Measurements from ENCODE around the gene RGS7BP. TPM values are rescaled to one million over a fixed set of nuclear protein-coding genes. Genes with fewer than 3 reads are reported as not detected.

Gene RGS7BP
- total and polyA plus RNA-seq, 4 donors = 0.04 to 3.3 (median 1.4) TPM

GRCh38 chr5:64575561-64575960 is 69.7 kb downstream of the RGS7BP start:
- no peak overlapping the region for H3K27ac ChIP-seq (ENCODE audit: low read depth in 1 of 2, low read length in 1 of 2)
- H3K36me3 ChIP-seq (ENCODE audit: control insufficient read depth in 4 of 4, insufficient read depth in 4 of 4, low read length in 4 of 4) = peaks cover 0 to 2% (median 0%) of the 10 kb centered on the region in 4 donors
- no peak overlapping the region for H3K4me3 ChIP-seq
- TF ChIP-seq CTCF (IDR thresholded peaks at IDR 0.05; ENCODE audit: control extremely low read depth, extremely low read depth) = no peak
- H3K4me1 ChIP-seq (ENCODE audit: control insufficient read depth in 5 of 5, insufficient read depth in 5 of 5, low read length in 5 of 5) = peaks cover 0 to 7% (median 0%) of the 10 kb centered on the region in 5 donors
- no peak overlapping the region for H3K9ac ChIP-seq (ENCODE audit: insufficient read depth in 1 of 2, low read length in 2 of 2)
- DNase-seq = no peak
- no peaks in the 10 kb centered on the region for H3K27me3 ChIP-seq (ENCODE audit: control insufficient read depth in 3 of 3, insufficient read depth in 3 of 3, low read length in 2 of 3)
- ATAC-seq (ENCODE audit: insufficient read depth, low FRiP score) = no peak
- WGBS, 2 donors = 82 to 86% methylated on average over 5 of the region's 5 CpGs
- H3K9me3 ChIP-seq (ENCODE audit: control insufficient read depth in 4 of 4, insufficient read depth in 3 of 4, low read length in 3 of 4) = no peaks in the 10 kb centered on the region

- TF ChIP-seq CTCF (IDR thresholded peaks at IDR 0.05; ENCODE audit: control extremely low read depth, extremely low read depth) = no peak
- peaks cover 0 to 2% (median 0%) of the 10 kb centered on the region in 4 donors for H3K36me3 ChIP-seq (ENCODE audit: control insufficient read depth in 4 of 4, insufficient read depth in 4 of 4, low read length in 4 of 4)
- H3K4me1 ChIP-seq (ENCODE audit: control insufficient read depth in 5 of 5, insufficient read depth in 5 of 5, low read length in 5 of 5) = peaks cover 0 to under 1% (median 0%) of the 10 kb centered on the region in 5 donors
- ATAC-seq (ENCODE audit: insufficient read depth, low FRiP score) (no peak), DNase-seq (no peak)
- 70 to 81% methylated on average over 2 of the region's 2 CpGs for WGBS, 2 donors
- no peaks in the 10 kb centered on the region for H3K9me3 ChIP-seq (ENCODE audit: control insufficient read depth in 4 of 4, insufficient read depth in 3 of 4, low read length in 3 of 4)
- no peak overlapping the region for H3K9ac ChIP-seq (ENCODE audit: insufficient read depth in 1 of 2, low read length in 2 of 2)
- H3K27me3 ChIP-seq (ENCODE audit: control insufficient read depth in 3 of 3, insufficient read depth in 3 of 3, low read length in 2 of 3) = no peaks in the 10 kb centered on the region
- no peak overlapping the region for H3K4me3 ChIP-seq
- H3K27ac ChIP-seq (ENCODE audit: low read depth in 1 of 2, low read length in 1 of 2) = no peak overlapping the region
Measured at GRCh38 chr5:64576250-64576649, 70.4 kb downstream of the RGS7BP start.

GRCh38 chr5:64585646-64586045 is 79.8 kb downstream of the RGS7BP start:
- Histone ChIP-seq H3K9ac (ENCODE audit: insufficient read depth in 1 of 2, low read length in 2 of 2) (no peak overlapping the region), H3K9me3 (ENCODE audit: control insufficient read depth in 4 of 4, insufficient read depth in 3 of 4, low read length in 3 of 4) (no peaks in the 10 kb centered on the region), H3K4me1 (ENCODE audit: control insufficient read depth in 5 of 5, insufficient read depth in 5 of 5, low read length in 5 of 5) (peaks cover 0 to 11% (median 2%) of the 10 kb centered on the region in 5 donors), H3K36me3 (ENCODE audit: control insufficient read depth in 4 of 4, insufficient read depth in 4 of 4, low read length in 4 of 4) (no peaks in the 10 kb centered on the region), H3K27me3 (ENCODE audit: control insufficient read depth in 3 of 3, insufficient read depth in 3 of 3, low read length in 2 of 3) (no peaks in the 10 kb centered on the region), H3K27ac (ENCODE audit: low read depth in 1 of 2, low read length in 1 of 2) (no peak overlapping the region), H3K4me3 (no peak overlapping the region)
- WGBS, 2 donors = 65 to 82% methylated on average over 4 of the region's 4 CpGs
- TF ChIP-seq CTCF (IDR thresholded peaks at IDR 0.05; ENCODE audit: control extremely low read depth, extremely low read depth) = no peak
- DNase-seq = peak in 1 of 3 donors; percentile 47
- ATAC-seq (ENCODE audit: insufficient read depth, low FRiP score) = no peak

GRCh38 chr5:64587370-64587769 is 81.6 kb downstream of the RGS7BP start:
- H3K4me3 ChIP-seq = no peak overlapping the region
- no peak for TF ChIP-seq CTCF (IDR thresholded peaks at IDR 0.05; ENCODE audit: control extremely low read depth, extremely low read depth)
- DNase-seq = peak in 1 of 3 donors; percentile 34
- peaks cover 0 to 11% (median 2%) of the 10 kb centered on the region in 5 donors for H3K4me1 ChIP-seq (ENCODE audit: control insufficient read depth in 5 of 5, insufficient read depth in 5 of 5, low read length in 5 of 5)
- H3K9ac ChIP-seq (ENCODE audit: insufficient read depth in 1 of 2, low read length in 2 of 2) = peak overlapping the region in 1 of 2 donors; percentile 33
- H3K9me3 ChIP-seq (ENCODE audit: control insufficient read depth in 4 of 4, insufficient read depth in 3 of 4, low read length in 3 of 4) = no peaks in the 10 kb centered on the region
- H3K36me3 ChIP-seq (ENCODE audit: control insufficient read depth in 4 of 4, insufficient read depth in 4 of 4, low read length in 4 of 4) = no peaks in the 10 kb centered on the region
- H3K27me3 ChIP-seq (ENCODE audit: control insufficient read depth in 3 of 3, insufficient read depth in 3 of 3, low read length in 2 of 3) = no peaks in the 10 kb centered on the region
- no peak for ATAC-seq (ENCODE audit: insufficient read depth, low FRiP score)
- no peak overlapping the region for H3K27ac ChIP-seq (ENCODE audit: low read depth in 1 of 2, low read length in 1 of 2)
